Caco-2 (cell line): ENCODE data around the gene NAB1. TPM values are rescaled to one million over a fixed set of nuclear protein-coding genes. Genes with fewer than 3 reads are reported as not detected.

Source experiments
- BruUV-seq: library from RNA; stranded (reverse); fragments of 400-500 nt; replicated peaks from 2 replicates; lab custom pipeline; 2021; lab: Mats Ljungman, UMichigan
- CTCF ChIA-PET: fragments of 300-600 bp; sonication (Branson Sonifier 250); formaldehyde crosslinking; loops from one replicate; lab custom pipeline; 2022; ENCODE audit warnings: antibody characterized with exemption; lab: Charles Lee
- POLR2A ChIA-PET: fragments of 300-600 bp; sonication (Branson Sonifier 250); formaldehyde crosslinking; loops from one replicate; lab custom pipeline; 2022; ENCODE audit warnings: antibody characterized with exemption; lab: Charles Lee
- DNase-seq, 2 experiments: peaks; one replicate each; pipeline versions ENCODE4 v3.0.0 to v3.0.0-alpha.2; 2020 to 2022
- H3K27me3 ChIP-seq: replicated peaks from 2 replicates; pipeline ENCODE4 v1.6.0; 2011; ENCODE audit warnings: low read length; ENCODE audit not compliant: control insufficient read depth, insufficient read depth
- H3K36me3 ChIP-seq: 2 replicates; pipeline ENCODE4 v1.5.1; 2011; ENCODE audit warnings: low read length; ENCODE audit not compliant: control insufficient read depth, insufficient read depth
- H3K4me1 ChIP-seq: fragments of 250-450 bp; sonication (Bioruptor Pico); 2 replicates; pipeline ENCODE4 v1.5.1; 2020; ENCODE audit warnings: mild to moderate bottlenecking
- H3K4me3 ChIP-seq: 2 replicates; pipeline ENCODE4 v1.5.1; 2011; ENCODE audit warnings: low read depth, mild to moderate bottlenecking, control low read depth, low read length
- H3K9me3 ChIP-seq: fragments of 250-450 bp; sonication (Bioruptor Pico); 2 replicates; pipeline ENCODE4 v1.5.1; 2020; ENCODE audit warnings: mild to moderate bottlenecking, moderate library complexity
- H3K27ac Mint-ChIP-seq: one replicate; pipeline ENCODE4 v1.8.0; 2022; ENCODE audit warnings: mixed read lengths; ENCODE audit not compliant: unreplicated experiment
- H3K27me3 Mint-ChIP-seq: one replicate; pipeline ENCODE4 v1.8.0; 2022; ENCODE audit warnings: mixed read lengths; ENCODE audit not compliant: insufficient read depth, unreplicated experiment
- H3K36me3 Mint-ChIP-seq: one replicate; pipeline ENCODE4 v1.8.0; 2022; ENCODE audit warnings: mild to moderate bottlenecking, mixed read lengths; ENCODE audit not compliant: insufficient read depth, unreplicated experiment
- H3K4me1 Mint-ChIP-seq: one replicate; pipeline ENCODE4 v1.8.0; 2022; ENCODE audit warnings: low read depth, mixed read lengths; ENCODE audit not compliant: unreplicated experiment
- H3K4me3 Mint-ChIP-seq: one replicate; pipeline ENCODE4 v1.8.0; 2022; ENCODE audit warnings: mild to moderate bottlenecking, moderate library complexity, mixed read lengths; ENCODE audit not compliant: unreplicated experiment
- H3K9me3 Mint-ChIP-seq: one replicate; pipeline ENCODE4 v1.8.0; 2022; ENCODE audit warnings: mixed read lengths; ENCODE audit not compliant: unreplicated experiment
- CTCF ChIP-seq, 2 experiments: fragments of 200-600 bp in 1 of 2; IDR thresholded peaks; 1 replicate in 1 of 2; 2 replicates in 1 of 2; pipeline versions ENCODE4 v1.5.1 to v1.8.0; 2011 to 2022; ENCODE audit warnings: antibody characterized with exemption in 1 of 2, control low read depth in 1 of 2, inconsistent platforms in 1 of 2, low read depth in 1 of 2, low read length in 1 of 2, mild to moderate bottlenecking in 1 of 2, moderate library complexity in 1 of 2; ENCODE audit not compliant: insufficient read depth in 1 of 2, severe bottlenecking in 1 of 2, unreplicated experiment in 1 of 2
- intact Hi-C: fragments of 100-400 bp; cut with micrococcal nuclease; formaldehyde crosslinking; loops from one replicate; pipeline ENCODE4 v1.10.0; 2022; ENCODE audit not compliant: unreplicated experiment
- total RNA-seq: library from RNA; stranded (reverse); gene quantifications from 2 replicates; pipeline ENCODE4 v1.2.3, GENCODE V29; 2022

Gene NAB1
- total RNA-seq, 1 experiment from 2014 or later: 88.1 TPM

- intact Hi-C loops: no loop called here
- Mint-ChIP-seq H3K4me3 (no peak overlapping the region), H3K27ac (no peak overlapping the region), H3K4me1 (peaks cover 34% of the 10 kb centered on the region), H3K36me3 (no peaks in the 10 kb centered on the region), H3K27me3 (no peaks in the 10 kb centered on the region), H3K9me3 (no peaks in the 10 kb centered on the region)
- ChIA-PET POLR2A (no interaction called here), CTCF (no interaction called here)
- Histone ChIP-seq H3K4me3 (no peak overlapping the region), H3K4me1 (peaks cover 37% of the 10 kb centered on the region), H3K9me3 (no peaks in the 10 kb centered on the region), H3K36me3 (no peaks in the 10 kb centered on the region), H3K27me3 (no peaks in the 10 kb centered on the region)
- no peak for DNase-seq
- BruUV-seq: no TSS peak
- no peak for TF ChIP-seq CTCF (IDR thresholded peaks at IDR 0.05; ENCODE audit: insufficient read depth in 1 of 2, low read depth in 1 of 2, low read length in 1 of 2, severe bottlenecking in 1 of 2, unreplicated experiment in 1 of 2)
Observed at GRCh38 chr2:190637281-190637734, 11.6 kb upstream of the NAB1 start.

- H3K4me1 Mint-ChIP-seq: peaks cover 29% of the 10 kb centered on the region
- peaks cover 37% of the 10 kb centered on the region for H3K4me1 ChIP-seq
- intact Hi-C loops: no loop called here
- H3K4me3 ChIP-seq: no peak overlapping the region
- H3K27me3 ChIP-seq: no peaks in the 10 kb centered on the region
- no peak overlapping the region for H3K27ac Mint-ChIP-seq
- no peak overlapping the region for H3K4me3 Mint-ChIP-seq
- DNase-seq: no peak
- TF ChIP-seq CTCF (IDR thresholded peaks at IDR 0.05; ENCODE audit: insufficient read depth in 1 of 2, low read depth in 1 of 2, low read length in 1 of 2, severe bottlenecking in 1 of 2, unreplicated experiment in 1 of 2): no peak
- H3K27me3 Mint-ChIP-seq: no peaks in the 10 kb centered on the region
- H3K9me3 ChIP-seq: no peaks in the 10 kb centered on the region
- no peaks in the 10 kb centered on the region for H3K36me3 Mint-ChIP-seq
- no peaks in the 10 kb centered on the region for H3K36me3 ChIP-seq
- ChIA-PET CTCF (no interaction called here), POLR2A (no interaction called here)
- no TSS peak for BruUV-seq
- H3K9me3 Mint-ChIP-seq: no peaks in the 10 kb centered on the region
Observed at GRCh38 chr2:190637903-190638618, 10.8 kb upstream of the NAB1 start.

- H3K27ac Mint-ChIP-seq: no peak overlapping the region
- H3K27me3 ChIP-seq: no peaks in the 10 kb centered on the region
- no peaks in the 10 kb centered on the region for H3K9me3 Mint-ChIP-seq
- no peak overlapping the region for H3K4me3 Mint-ChIP-seq
- no peaks in the 10 kb centered on the region for H3K36me3 Mint-ChIP-seq
- H3K4me3 ChIP-seq: no peak overlapping the region
- peaks cover 33% of the 10 kb centered on the region for H3K4me1 Mint-ChIP-seq
- no peaks in the 10 kb centered on the region for H3K36me3 ChIP-seq
- no peak for TF ChIP-seq CTCF (IDR thresholded peaks at IDR 0.05; ENCODE audit: insufficient read depth in 1 of 2, low read depth in 1 of 2, low read length in 1 of 2, severe bottlenecking in 1 of 2, unreplicated experiment in 1 of 2)
- BruUV-seq: no TSS peak
- no peaks in the 10 kb centered on the region for H3K9me3 ChIP-seq
- ChIA-PET POLR2A (no interaction called here), CTCF (no interaction called here)
- DNase-seq: no peak
- intact Hi-C loops: loop anchor here (10.0 kb wide), 1 partner anchor 245 kb away; the partner anchor contains the start of gene GLS
- no peaks in the 10 kb centered on the region for H3K27me3 Mint-ChIP-seq
- H3K4me1 ChIP-seq: peaks cover 31% of the 10 kb centered on the region
Observed at GRCh38 chr2:190640117-190640516, 8.8 kb upstream of the NAB1 start.
